ENCODE measurements around the gene NFIA. TPM values are rescaled to one million over a fixed set of nuclear protein-coding genes. Genes with fewer than 3 reads are reported as not detected.

Gene NFIA
- total RNA-seq, result 1 to 10 TPM in 1 of 2 experiments, under 1 TPM in 1; 0.98 to 1.1 TPM

DNA sequence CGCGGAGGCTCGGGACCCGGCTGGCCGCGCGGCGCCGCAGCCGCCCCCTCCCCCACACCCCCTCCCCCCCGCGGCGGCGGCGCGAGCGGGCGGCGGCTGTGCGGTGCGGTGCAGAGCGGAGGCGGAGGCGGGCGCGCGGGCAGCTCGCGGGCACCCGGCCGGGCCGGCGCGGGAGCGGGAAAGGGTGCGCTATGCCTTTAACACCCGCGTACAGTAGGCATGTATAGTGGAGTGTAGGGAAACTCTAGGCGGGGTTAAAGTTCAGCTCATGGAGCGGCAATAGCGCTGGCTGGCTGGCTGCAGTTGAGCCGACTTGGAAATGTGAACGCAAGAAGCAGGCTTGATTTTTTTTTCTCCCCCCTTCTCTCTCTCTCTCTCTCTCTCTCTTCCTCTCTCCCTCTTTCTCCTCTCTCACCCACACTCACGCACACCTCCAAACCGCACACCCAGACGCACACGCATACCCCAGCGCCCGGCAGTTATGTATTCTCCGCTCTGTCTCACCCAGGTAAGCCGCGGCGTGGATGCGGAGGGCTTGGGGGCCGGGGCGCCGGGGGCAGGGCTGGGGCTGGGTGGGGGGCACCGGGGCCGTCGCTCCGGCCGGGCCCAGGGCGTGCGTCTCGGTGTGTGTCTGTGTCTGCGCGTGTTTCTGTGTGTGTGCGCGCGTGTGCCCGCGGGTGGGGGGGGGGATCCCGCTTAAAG is at the start of gene NFIA:
Gene NFIA (plus strand): TSS at position 251 of the 702 bp plus-strand sequence.
- CTCF ChIA-PET, result interaction anchor here (0.7 kb wide), 1 partner anchor 9 kb away, joined by 4 read pairs; no protein-coding TSS in a partner anchor
- peak; percentile 42 for DNase-seq
- no peaks in the 10 kb centered on the region for H3K9me3 Mint-ChIP-seq
- H3K4me3 Mint-ChIP-seq, result peak within 1 kb of the TSS; percentile 77
- peak within 1 kb of the TSS; percentile 36 for H3K27ac Mint-ChIP-seq
- H3K27me3 Mint-ChIP-seq (ENCODE audit: low read depth), result peaks cover 18% of the 10 kb centered on the region
- intact Hi-C loops (cut with micrococcal nuclease), result no loop called here
- H3K36me3 Mint-ChIP-seq (ENCODE audit: low read depth), result no peaks in the 10 kb centered on the region
- peaks cover 40% of the 10 kb centered on the region for H3K4me1 Mint-ChIP-seq (ENCODE audit: low read depth)

DNA sequence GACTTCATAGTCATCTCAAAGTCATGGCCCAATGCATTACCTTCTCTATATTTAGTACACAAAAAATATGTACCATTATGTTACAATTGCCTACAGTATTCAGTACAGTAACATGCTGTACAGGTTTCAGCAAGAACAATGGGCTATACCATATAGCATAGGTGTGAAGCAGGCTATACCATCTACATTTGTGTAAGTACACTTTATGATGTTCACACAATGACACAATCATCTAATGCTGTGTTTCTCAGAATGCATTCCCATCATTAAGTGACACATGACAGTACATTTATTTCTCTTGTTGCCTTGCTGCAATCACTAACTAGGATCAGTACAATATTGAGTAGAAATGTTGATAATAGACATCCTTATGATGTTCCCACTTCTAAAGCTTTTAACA is 46.5 kb upstream of the NFIA start:
- CTCF ChIA-PET, result interaction anchor here (2.1 kb wide), 1 partner anchor 14 kb away, joined by 7 read pairs; no protein-coding TSS in a partner anchor
- Mint-ChIP-seq H3K27me3 (ENCODE audit: low read depth) (peaks cover 4% of the 10 kb centered on the region), H3K4me1 (ENCODE audit: low read depth) (no peaks in the 10 kb centered on the region), H3K27ac (no peak overlapping the region), H3K4me3 (no peak overlapping the region), H3K36me3 (ENCODE audit: low read depth) (no peaks in the 10 kb centered on the region), H3K9me3 (no peaks in the 10 kb centered on the region)
- DNase-seq, result no peak
- intact Hi-C loops (cut with micrococcal nuclease), result no loop called here

DNA sequence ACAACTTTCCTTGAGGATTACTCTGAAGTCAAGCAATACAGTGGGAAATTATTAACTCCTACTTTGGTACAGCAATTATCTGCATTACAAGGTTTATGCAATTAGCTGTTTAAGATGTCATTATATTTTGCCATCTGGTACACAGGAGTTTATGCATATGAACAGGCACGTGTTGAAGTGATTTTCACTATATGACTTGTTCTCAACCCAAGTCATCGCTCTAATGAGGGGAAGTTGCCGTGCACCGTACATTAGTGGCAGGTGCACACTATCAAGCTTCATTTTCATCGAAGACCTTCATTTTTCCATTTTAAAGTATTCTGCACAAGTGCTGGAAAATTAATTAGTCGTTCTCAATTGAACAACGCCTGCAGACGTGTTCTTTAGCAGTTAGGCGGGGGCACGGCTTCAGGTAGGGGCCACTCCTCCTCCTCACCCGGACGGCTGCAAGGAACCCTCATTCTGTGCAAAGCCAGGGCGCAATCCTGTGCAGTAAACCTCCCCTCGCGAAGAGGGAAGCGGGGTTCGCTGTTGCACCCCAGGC is 39.8 kb upstream of the NFIA start:
- no peaks in the 10 kb centered on the region for H3K9me3 Mint-ChIP-seq
- peaks cover 26% of the 10 kb centered on the region for H3K27me3 Mint-ChIP-seq (ENCODE audit: low read depth)
- peaks cover 5% of the 10 kb centered on the region for H3K4me1 Mint-ChIP-seq (ENCODE audit: low read depth)
- no peak overlapping the region for H3K4me3 Mint-ChIP-seq
- DNase-seq, result no peak
- CTCF ChIA-PET, result interaction anchor here (0.6 to 2.8 kb wide), 17 partner anchors 9 to 1184 kb away, joined by 3 to 14 read pairs (median 4); no protein-coding TSS in a partner anchor
- intact Hi-C loops (cut with micrococcal nuclease), result loop anchor here (1.0 to 10.0 kb wide), 8 partner anchors 63 to 1071 kb away; no protein-coding TSS in a partner anchor
- no peaks in the 10 kb centered on the region for H3K36me3 Mint-ChIP-seq (ENCODE audit: low read depth)
- no peak overlapping the region for H3K27ac Mint-ChIP-seq

- H3K27ac Mint-ChIP-seq, result no peak overlapping the region
- H3K4me3 Mint-ChIP-seq, result peak overlapping the region; percentile 62
- intact Hi-C loops (cut with micrococcal nuclease), result loop anchor here (1.0 to 10.0 kb wide), 8 partner anchors 64 to 1072 kb away; no protein-coding TSS in a partner anchor
- peaks cover 26% of the 10 kb centered on the region for H3K27me3 Mint-ChIP-seq (ENCODE audit: low read depth)
- peak; percentile 89 for DNase-seq
- peaks cover 5% of the 10 kb centered on the region for H3K4me1 Mint-ChIP-seq (ENCODE audit: low read depth)
- H3K36me3 Mint-ChIP-seq (ENCODE audit: low read depth), result no peaks in the 10 kb centered on the region
- H3K9me3 Mint-ChIP-seq, result no peaks in the 10 kb centered on the region
- CTCF ChIA-PET, result interaction anchor here (0.6 to 2.8 kb wide), 19 partner anchors 8 to 1185 kb away, joined by 3 to 14 read pairs (median 3); no protein-coding TSS in a partner anchor
Measured at GRCh38 chr1:61043010-61043820, 39.1 kb upstream of the NFIA start.

GRCh38 chr1:61046434-61046833 is 35.9 kb upstream of the NFIA start:
- no peaks in the 10 kb centered on the region for H3K9me3 Mint-ChIP-seq
- intact Hi-C loops (cut with micrococcal nuclease), result loop anchor here (10.0 kb wide), 1 partner anchor 892 kb away; no protein-coding TSS in a partner anchor
- peaks cover 25% of the 10 kb centered on the region for H3K27me3 Mint-ChIP-seq (ENCODE audit: low read depth)
- no peak for DNase-seq
- H3K36me3 Mint-ChIP-seq (ENCODE audit: low read depth), result no peaks in the 10 kb centered on the region
- no peak overlapping the region for H3K27ac Mint-ChIP-seq
- H3K4me3 Mint-ChIP-seq, result no peak overlapping the region
- CTCF ChIA-PET, result interaction anchor here (0.9 to 1.8 kb wide), 3 partner anchors 32 to 543 kb away, joined by 3 to 4 read pairs (median 4); no protein-coding TSS in a partner anchor
- peaks cover 9% of the 10 kb centered on the region for H3K4me1 Mint-ChIP-seq (ENCODE audit: low read depth)

DNA sequence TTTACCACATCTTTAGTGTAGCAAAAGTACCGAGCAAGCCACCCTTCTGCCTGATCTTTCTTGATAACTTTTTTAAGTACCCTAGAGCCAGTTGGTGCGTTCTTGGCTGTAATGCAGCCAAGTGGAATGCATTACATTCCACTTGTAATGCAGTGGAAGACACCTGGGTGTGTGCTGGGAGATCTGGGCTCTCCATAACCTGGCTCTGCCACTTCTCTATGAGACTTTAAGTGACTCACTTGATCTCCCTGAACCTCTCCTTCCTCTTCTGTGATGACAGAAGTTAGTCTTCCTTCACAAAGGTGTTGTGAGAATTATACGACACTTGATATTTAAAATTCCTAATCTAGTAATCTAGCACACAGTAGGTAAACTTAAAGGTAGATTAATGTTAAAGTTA is 35.3 kb upstream of the NFIA start:
- intact Hi-C loops (cut with micrococcal nuclease), result loop anchor here (10.0 kb wide), 1 partner anchor 892 kb away; no protein-coding TSS in a partner anchor
- no peak overlapping the region for H3K27ac Mint-ChIP-seq

GRCh38 chr1:61049850-61050540 is 32.4 kb upstream of the NFIA start:
- peak; percentile 93 for DNase-seq
- Mint-ChIP-seq H3K27ac (no peak overlapping the region), H3K36me3 (ENCODE audit: low read depth) (no peaks in the 10 kb centered on the region), H3K9me3 (no peaks in the 10 kb centered on the region), H3K4me3 (peak overlapping the region; percentile 74), H3K4me1 (ENCODE audit: low read depth) (peaks cover 28% of the 10 kb centered on the region), H3K27me3 (ENCODE audit: low read depth) (peaks cover 42% of the 10 kb centered on the region)
- CTCF ChIA-PET, result interaction anchor here (0.5 to 3.0 kb wide), 47 partner anchors 9 to 803 kb away, joined by 3 to 25 read pairs (median 4); no protein-coding TSS in a partner anchor
- intact Hi-C loops (cut with micrococcal nuclease), result loop anchor here (1.0 to 10.0 kb wide), 9 partner anchors 160 to 895 kb away; no protein-coding TSS in a partner anchor

More for the DNA sequence above, 35.3 kb upstream of the NFIA start:
- Mint-ChIP-seq H3K4me3 (no peak overlapping the region), H3K4me1 (ENCODE audit: low read depth) (peaks cover 15% of the 10 kb centered on the region), H3K9me3 (no peaks in the 10 kb centered on the region), H3K27me3 (ENCODE audit: low read depth) (peaks cover 29% of the 10 kb centered on the region), H3K36me3 (ENCODE audit: low read depth) (no peaks in the 10 kb centered on the region)
- CTCF ChIA-PET, result interaction anchor here (0.9 kb wide), 1 partner anchor 542 kb away, joined by 3 read pairs; no protein-coding TSS in a partner anchor
- no peak for DNase-seq

- Mint-ChIP-seq H3K4me1 (ENCODE audit: low read depth) (peaks cover 28% of the 10 kb centered on the region), H3K4me3 (peak overlapping the region; percentile 74), H3K27ac (no peak overlapping the region), H3K36me3 (ENCODE audit: low read depth) (no peaks in the 10 kb centered on the region), H3K27me3 (ENCODE audit: low read depth) (peaks cover 47% of the 10 kb centered on the region), H3K9me3 (no peaks in the 10 kb centered on the region)
- CTCF ChIA-PET, result interaction anchor here (0.5 to 3.0 kb wide), 38 partner anchors 8 to 802 kb away, joined by 3 to 25 read pairs (median 4); no protein-coding TSS in a partner anchor
- no peak for DNase-seq
- intact Hi-C loops (cut with micrococcal nuclease), result loop anchor here (1.0 to 5.0 kb wide), 8 partner anchors 160 to 802 kb away; no protein-coding TSS in a partner anchor
Measured at GRCh38 chr1:61050541-61051442, 31.6 kb upstream of the NFIA start.

GRCh38 chr1:61051443-61051718 is 31.0 kb upstream of the NFIA start:
- DNase-seq, result no peak
- H3K36me3 Mint-ChIP-seq (ENCODE audit: low read depth), result no peaks in the 10 kb centered on the region
- peaks cover 52% of the 10 kb centered on the region for H3K27me3 Mint-ChIP-seq (ENCODE audit: low read depth)
- peaks cover 29% of the 10 kb centered on the region for H3K4me1 Mint-ChIP-seq (ENCODE audit: low read depth)
- CTCF ChIA-PET, result interaction anchor here (0.6 to 2.0 kb wide), 6 partner anchors 8 to 688 kb away, joined by 3 to 7 read pairs (median 4); no protein-coding TSS in a partner anchor
- no peaks in the 10 kb centered on the region for H3K9me3 Mint-ChIP-seq
- H3K27ac Mint-ChIP-seq, result no peak overlapping the region
- peak overlapping the region; percentile 67 for H3K4me3 Mint-ChIP-seq
- intact Hi-C loops (cut with micrococcal nuclease), result loop anchor here (2.0 to 5.0 kb wide), 3 partner anchors 221 to 589 kb away; no protein-coding TSS in a partner anchor

DNA sequence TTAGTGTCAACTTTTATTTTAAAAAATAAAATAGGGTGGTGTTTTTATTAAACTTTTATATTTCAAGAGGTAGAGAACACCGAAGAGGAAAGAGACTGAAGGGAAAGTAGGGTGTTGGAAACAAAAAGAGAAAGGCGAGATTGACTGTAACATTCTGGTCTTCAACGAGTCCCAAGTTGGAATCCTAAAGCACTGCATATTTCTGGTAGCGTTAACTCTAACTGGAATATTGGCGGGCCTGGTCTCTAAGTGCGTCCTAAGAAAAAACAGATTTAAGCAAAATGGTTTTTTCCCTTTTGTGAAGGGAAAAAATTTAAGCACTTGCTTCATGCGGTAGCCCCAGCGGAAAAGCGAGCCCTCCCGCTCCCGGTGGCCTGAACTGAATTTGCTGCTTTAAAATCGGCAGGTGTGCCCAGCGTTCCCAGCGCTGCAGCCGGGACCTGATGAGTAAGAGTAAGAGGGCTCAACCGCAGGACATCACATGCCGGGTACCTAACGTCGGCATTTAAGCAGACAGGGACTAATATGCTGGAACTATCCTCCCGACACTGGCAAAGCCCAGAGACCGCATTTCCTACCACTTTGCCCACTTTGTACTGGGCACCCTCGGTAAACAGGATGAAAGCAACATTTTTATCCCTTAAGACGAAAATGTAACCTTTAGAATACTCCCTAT is 30.5 kb upstream of the NFIA start:
- intact Hi-C loops (cut with micrococcal nuclease), result loop anchor here (2.0 to 5.0 kb wide), 3 partner anchors 220 to 589 kb away; no protein-coding TSS in a partner anchor
- DNase-seq, result no peak
- peaks cover 30% of the 10 kb centered on the region for H3K4me1 Mint-ChIP-seq (ENCODE audit: low read depth)
- no peaks in the 10 kb centered on the region for H3K9me3 Mint-ChIP-seq
- H3K27ac Mint-ChIP-seq, result no peak overlapping the region
- H3K4me3 Mint-ChIP-seq, result no peak overlapping the region
- H3K27me3 Mint-ChIP-seq (ENCODE audit: low read depth), result peaks cover 55% of the 10 kb centered on the region
- no peaks in the 10 kb centered on the region for H3K36me3 Mint-ChIP-seq (ENCODE audit: low read depth)
- CTCF ChIA-PET, result interaction anchor here (0.6 to 2.0 kb wide), 5 partner anchors 9 to 687 kb away, joined by 3 to 7 read pairs (median 3); no protein-coding TSS in a partner anchor
